Smooth muscle cell (in vitro differentiated cells): ENCODE measurements around the gene PSTK. TPM values are rescaled to one million over a fixed set of nuclear protein-coding genes. Genes with fewer than 3 reads are reported as not detected.
A peak's percentile ranks its signal among the peaks of the same experiment; 100 is the strongest.

Experiments used
- DNase-seq: peaks from one replicate; lab custom pipeline; 2025; ENCODE audit not compliant: unreplicated experiment; lab: John Stamatoyannopoulos, UW
- H2AFZ ChIP-seq: fragments of 200-600 bp; sonication (generic); 2 replicates; pipeline ENCODE4 v1.6.0; 2016; ENCODE audit warnings: antibody characterized with exemption, low read depth, mild to moderate bottlenecking
- H3F3A ChIP-seq: fragments of 200-600 bp; sonication (generic); 2 replicates; pipeline ENCODE4 v1.6.0; 2017; ENCODE audit warnings: antibody characterized with exemption, low read depth
- H3K27ac ChIP-seq: fragments of 200-600 bp; sonication (generic); 2 replicates; pipeline ENCODE4 v1.5.1; 2016; ENCODE audit warnings: low read depth, mild to moderate bottlenecking
- H3K27me3 ChIP-seq: fragments of 200-600 bp; sonication (generic); 2 replicates; pipeline ENCODE4 v1.6.1; 2016; ENCODE audit warnings: low read depth, mild to moderate bottlenecking
- H3K36me3 ChIP-seq: fragments of 200-600 bp; sonication (generic); 2 replicates; pipeline ENCODE4 v1.5.1; 2016; ENCODE audit warnings: low read depth
- H3K4me1 ChIP-seq: fragments of 200-600 bp; sonication (generic); 2 replicates; pipeline ENCODE4 v1.5.1; 2016; ENCODE audit warnings: low read depth
- H3K4me2 ChIP-seq: fragments of 200-600 bp; sonication (generic); 2 replicates; pipeline ENCODE4 v1.6.0; 2016; ENCODE audit warnings: mild to moderate bottlenecking
- H3K4me3 ChIP-seq: fragments of 200-600 bp; sonication (generic); 2 replicates; pipeline ENCODE4 v1.5.1; 2016; ENCODE audit warnings: mild to moderate bottlenecking
- H3K79me2 ChIP-seq: fragments of 200-600 bp; sonication (generic); 2 replicates; pipeline ENCODE4 v1.6.0; 2016; ENCODE audit warnings: low read depth, mild to moderate bottlenecking
- H3K9ac ChIP-seq: fragments of 200-600 bp; sonication (generic); 2 replicates; pipeline ENCODE4 v1.6.0; 2016; ENCODE audit warnings: low read depth
- H3K9me3 ChIP-seq: fragments of 200-600 bp; sonication (generic); replicated peaks from 2 replicates; pipeline ENCODE4 v1.5.1; 2016; ENCODE audit warnings: low read depth
- H4K20me1 ChIP-seq: fragments of 200-600 bp; sonication (generic); 2 replicates; pipeline ENCODE4 v1.6.0; 2016; ENCODE audit warnings: low read depth
- CTCF ChIP-seq: fragments of 200-600 bp; sonication (generic); IDR thresholded peaks from 2 replicates; pipeline ENCODE4 v1.5.1; 2017; ENCODE audit warnings: borderline replicate concordance, mild to moderate bottlenecking, antibody characterized with exemption; ENCODE audit not compliant: insufficient read depth, poor library complexity, severe bottlenecking
- WGBS: methylation state at CpG from one replicate; pipeline ENCODE4 v1.1.7; 2016; ENCODE audit warnings: low lambda C conversion rate; 5-methylcytosine and 5-hydroxymethylcytosine counted together
- polyA plus RNA-seq: library from polyadenylated mRNA; unstranded; fragments of >200 nt; fragmentation: Nextera tagmentation; extraction: Ambion mirVana; gene quantifications from 2 replicates; pipeline ENCODE4 v1.2.1, GENCODE V29; 2016
- total RNA-seq: library from RNA; depleted of rRNA; stranded (reverse); fragments of >200 nt; gene quantifications from 2 replicates; pipeline ENCODE4 v1.2.3, GENCODE V29; 2014

Gene PSTK, protein sequence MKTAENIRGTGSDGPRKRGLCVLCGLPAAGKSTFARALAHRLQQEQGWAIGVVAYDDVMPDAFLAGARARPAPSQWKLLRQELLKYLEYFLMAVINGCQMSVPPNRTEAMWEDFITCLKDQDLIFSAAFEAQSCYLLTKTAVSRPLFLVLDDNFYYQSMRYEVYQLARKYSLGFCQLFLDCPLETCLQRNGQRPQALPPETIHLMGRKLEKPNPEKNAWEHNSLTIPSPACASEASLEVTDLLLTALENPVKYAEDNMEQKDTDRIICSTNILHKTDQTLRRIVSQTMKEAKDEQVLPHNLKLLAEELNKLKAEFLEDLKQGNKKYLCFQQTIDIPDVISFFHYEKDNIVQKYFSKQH
- 7.5 and 14.2 TPM in 2 replicates for total RNA-seq
- polyA plus RNA-seq: 7.0 and 7.3 TPM in 2 replicates

- peak; percentile 83 for DNase-seq
- Histone ChIP-seq H3K9ac (peak within 1 kb of the TSS; percentile 93), H3K36me3 (no peaks in the 10 kb centered on the region), H2AFZ (peak within 1 kb of the TSS; percentile 93), H3K27ac (peak within 1 kb of the TSS; percentile 90), H3K79me2 (no peaks in the 10 kb centered on the region), H3K4me3 (peak within 1 kb of the TSS; percentile 91), H3F3A (no peaks in the 10 kb centered on the region), H3K27me3 (no peaks in the 10 kb centered on the region), H4K20me1 (no peaks in the 10 kb centered on the region), H3K9me3 (no peaks in the 10 kb centered on the region), H3K4me2 (peak within 1 kb of the TSS; percentile 84), H3K4me1 (peaks cover 9% of the 10 kb centered on the region)
- TF ChIP-seq CTCF: peak; percentile 85
- 2% methylated on average over 53 of the region's 73 CpGs for WGBS
Observed at GRCh38 chr10:122980209-122981065, at the start of gene PSTK. Gene PSTK, plus strand, starts transcription at chr10:122980401. Its CDS starts 79 bp downstream, at chr10:122980480.

DNA sequence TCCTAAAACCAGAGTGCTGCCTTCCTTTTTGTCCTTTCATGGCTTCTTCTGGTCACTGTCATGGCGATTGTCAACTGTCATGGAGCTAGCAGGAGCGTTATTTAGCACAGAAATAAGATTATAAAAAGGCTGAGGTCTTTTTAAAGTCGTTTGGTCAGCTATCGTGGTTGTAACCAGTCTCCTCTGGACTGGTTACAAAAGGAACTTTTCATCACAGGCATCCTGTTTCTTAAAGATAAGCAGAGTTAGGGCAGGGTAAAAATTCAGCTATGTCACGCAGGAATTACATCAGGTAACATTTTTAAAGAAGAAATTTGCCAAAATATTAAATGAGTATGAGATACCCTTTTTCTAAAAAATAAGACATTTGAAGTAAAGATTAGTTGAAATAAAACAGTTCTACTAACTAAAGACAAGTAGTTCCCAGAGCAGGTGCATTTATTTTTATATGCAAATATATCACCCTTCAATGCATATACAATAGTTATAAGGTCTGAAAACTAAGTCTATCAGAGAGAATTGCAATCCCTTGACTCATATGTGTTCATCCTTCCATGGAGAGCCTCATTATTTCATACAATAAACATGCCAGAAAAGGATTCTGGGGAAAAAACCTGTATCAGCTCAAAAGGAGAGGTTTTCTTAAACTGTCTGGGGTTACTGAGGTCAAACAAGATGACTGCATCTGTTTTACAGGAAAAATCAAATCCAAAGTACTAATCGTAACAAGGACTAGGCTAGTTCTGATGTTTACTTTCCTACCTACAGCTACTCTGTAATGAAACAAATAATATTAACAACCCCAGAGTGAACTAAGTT is 48.9 kb upstream of the PSTK start:
- Histone ChIP-seq H3K27ac (no peak overlapping the region), H2AFZ (no peak overlapping the region), H3K79me2 (no peaks in the 10 kb centered on the region), H3K9me3 (no peaks in the 10 kb centered on the region), H3K4me1 (no peaks in the 10 kb centered on the region), H4K20me1 (peaks cover 6% of the 10 kb centered on the region), H3K9ac (no peak overlapping the region), H3K36me3 (no peaks in the 10 kb centered on the region), H3K4me3 (no peak overlapping the region), H3K27me3 (no peaks in the 10 kb centered on the region), H3K4me2 (no peak overlapping the region), H3F3A (no peaks in the 10 kb centered on the region)
- WGBS: 91% methylated on average over 6 of the region's 6 CpGs
- no peak for DNase-seq
- TF ChIP-seq CTCF: no peak

DNA sequence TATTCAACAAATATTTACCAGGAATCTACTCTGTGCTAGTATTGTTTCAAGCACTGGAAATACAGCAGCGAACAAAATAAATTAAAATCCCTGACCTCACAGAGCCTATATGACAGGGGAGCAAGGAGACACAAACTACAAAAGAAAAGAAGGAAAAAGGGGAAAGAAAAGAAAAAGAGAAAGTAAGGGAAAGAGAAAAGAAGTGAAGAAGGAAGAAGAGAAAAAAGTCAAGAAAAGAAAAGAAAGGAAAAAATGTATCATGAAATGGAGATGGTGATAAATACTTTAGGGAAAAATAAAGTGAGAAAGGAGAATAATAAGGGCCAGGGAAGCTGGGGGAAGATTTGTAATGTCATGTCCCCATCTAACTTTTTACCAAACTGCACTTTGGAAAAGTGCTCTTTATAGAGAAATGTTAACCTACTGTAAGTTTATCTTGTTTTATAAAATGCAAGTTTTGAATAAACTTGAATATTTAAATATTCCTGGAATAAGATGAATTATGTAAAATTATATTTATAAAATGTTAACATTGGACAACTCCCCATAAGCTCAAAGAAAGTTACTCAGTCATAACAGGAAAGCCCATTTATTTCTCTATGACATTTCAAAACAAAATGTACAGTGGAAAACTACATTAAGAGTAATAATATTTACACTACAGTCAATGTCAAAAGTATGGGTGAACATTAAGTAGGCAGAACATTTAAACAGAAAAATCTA is 40.9 kb upstream of the PSTK start:
- TF ChIP-seq CTCF: no peak
- peak overlapping the region; percentile 26 for H3K27ac ChIP-seq
- H2AFZ ChIP-seq: no peak overlapping the region
- H3K4me2 ChIP-seq: no peak overlapping the region
- no peak for DNase-seq
- H3F3A ChIP-seq: no peaks in the 10 kb centered on the region
- H3K4me3 ChIP-seq: no peak overlapping the region
- H3K79me2 ChIP-seq: peaks cover 5% of the 10 kb centered on the region
- no peaks in the 10 kb centered on the region for H3K9me3 ChIP-seq
- peaks cover 9% of the 10 kb centered on the region for H4K20me1 ChIP-seq
- 98% methylated on average over 1 of the region's 1 CpG for WGBS
- H3K27me3 ChIP-seq: no peaks in the 10 kb centered on the region
- H3K4me1 ChIP-seq: no peaks in the 10 kb centered on the region
- H3K9ac ChIP-seq: no peak overlapping the region
- peaks cover 9% of the 10 kb centered on the region for H3K36me3 ChIP-seq
